GM10266 (cell line): ENCODE results near the gene CH25H.

Source experiments
- DNase-seq: peaks from one replicate; pipeline ENCODE4 v3.0.0; 2012; ENCODE audit errors: extremely low spot score
- TF ChIP-seq, protein P1 (sequence below): IDR thresholded peaks from 2 replicates; pipeline ENCODE4 v1.5.1; 2012; ENCODE audit warnings: mild to moderate bottlenecking, low read depth; ENCODE audit not compliant: control insufficient read depth, insufficient read depth; ENCODE audit errors: missing control alignments

CH25H gene

DNA sequence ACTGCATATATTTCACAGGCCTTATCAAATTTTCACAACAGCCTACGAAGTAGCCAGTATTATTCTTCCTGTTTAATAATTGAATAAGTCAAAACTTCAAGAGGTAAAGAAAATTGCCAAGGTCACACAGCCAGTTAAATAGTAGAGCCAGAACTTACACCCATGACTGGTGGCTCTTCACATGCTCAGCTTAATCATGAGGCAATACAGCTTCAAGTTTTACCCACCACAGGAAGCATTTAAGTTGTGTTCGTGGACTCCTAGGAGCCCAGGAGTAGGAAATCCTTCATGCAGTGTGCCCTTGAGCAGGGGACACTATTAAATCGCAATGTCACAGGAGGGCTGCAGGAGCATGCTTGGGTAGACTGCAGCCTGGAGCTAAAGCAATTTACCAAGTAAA, 33.4 kb upstream of the CH25H start:
- DNase-seq, result no peak
- TF ChIP-seq, protein P1, sequence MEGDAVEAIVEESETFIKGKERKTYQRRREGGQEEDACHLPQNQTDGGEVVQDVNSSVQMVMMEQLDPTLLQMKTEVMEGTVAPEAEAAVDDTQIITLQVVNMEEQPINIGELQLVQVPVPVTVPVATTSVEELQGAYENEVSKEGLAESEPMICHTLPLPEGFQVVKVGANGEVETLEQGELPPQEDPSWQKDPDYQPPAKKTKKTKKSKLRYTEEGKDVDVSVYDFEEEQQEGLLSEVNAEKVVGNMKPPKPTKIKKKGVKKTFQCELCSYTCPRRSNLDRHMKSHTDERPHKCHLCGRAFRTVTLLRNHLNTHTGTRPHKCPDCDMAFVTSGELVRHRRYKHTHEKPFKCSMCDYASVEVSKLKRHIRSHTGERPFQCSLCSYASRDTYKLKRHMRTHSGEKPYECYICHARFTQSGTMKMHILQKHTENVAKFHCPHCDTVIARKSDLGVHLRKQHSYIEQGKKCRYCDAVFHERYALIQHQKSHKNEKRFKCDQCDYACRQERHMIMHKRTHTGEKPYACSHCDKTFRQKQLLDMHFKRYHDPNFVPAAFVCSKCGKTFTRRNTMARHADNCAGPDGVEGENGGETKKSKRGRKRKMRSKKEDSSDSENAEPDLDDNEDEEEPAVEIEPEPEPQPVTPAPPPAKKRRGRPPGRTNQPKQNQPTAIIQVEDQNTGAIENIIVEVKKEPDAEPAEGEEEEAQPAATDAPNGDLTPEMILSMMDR, result no peak

DNA sequence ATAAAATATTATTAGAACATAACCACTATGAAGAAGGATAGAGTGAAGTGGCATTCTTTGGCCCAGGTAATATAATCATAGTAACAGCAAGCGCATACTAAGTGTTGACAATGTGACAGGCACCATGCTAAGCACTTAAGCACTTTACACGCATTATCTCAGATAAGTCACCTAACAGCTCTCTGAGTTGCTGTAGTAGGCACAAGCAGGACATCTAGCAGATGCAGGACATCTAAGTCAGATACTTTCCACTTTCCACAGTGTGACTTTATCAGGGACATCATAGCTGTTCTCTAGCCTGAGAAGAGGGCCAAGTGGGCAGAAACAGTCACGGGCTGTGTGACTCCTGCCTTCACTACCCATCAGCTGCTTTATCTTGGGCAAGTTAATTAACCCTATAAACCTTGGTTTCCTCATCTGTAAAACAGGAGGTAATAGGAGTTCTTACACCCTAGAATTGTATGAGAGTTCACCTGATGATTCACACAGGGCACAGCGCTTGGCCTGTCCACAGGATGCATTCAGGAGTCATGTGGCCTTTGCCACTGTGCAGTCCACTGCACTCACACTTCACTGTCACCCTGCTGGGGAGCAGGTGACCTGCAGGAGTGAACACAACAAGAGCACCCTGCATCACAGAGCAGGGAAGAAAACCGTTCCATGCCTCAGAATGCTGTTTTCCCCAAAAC, 32.0 kb upstream of the CH25H start:
- TF ChIP-seq, protein P1, result no peak
- DNase-seq, result no peak

DNA sequence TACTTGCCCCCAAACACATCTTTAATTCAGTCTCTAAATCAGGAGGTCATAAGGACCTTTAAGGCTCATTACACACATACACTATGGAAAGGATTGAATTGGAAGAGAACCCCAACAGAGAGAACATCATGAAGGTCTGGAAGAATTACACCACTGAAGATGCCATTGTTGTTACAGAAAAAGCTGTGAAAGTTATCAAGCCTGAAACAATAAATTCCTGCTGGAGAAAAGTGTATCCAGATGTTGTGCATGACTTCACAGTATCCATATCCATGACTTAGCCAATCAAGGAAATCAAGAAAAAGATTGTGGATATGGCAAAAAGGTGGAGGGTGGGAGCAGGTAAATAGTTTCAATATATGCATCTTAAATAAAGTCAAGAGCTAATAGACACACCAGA, 30.7 kb upstream of the CH25H start:
- DNase-seq, result no peak
- TF ChIP-seq, protein P1, result no peak

DNA sequence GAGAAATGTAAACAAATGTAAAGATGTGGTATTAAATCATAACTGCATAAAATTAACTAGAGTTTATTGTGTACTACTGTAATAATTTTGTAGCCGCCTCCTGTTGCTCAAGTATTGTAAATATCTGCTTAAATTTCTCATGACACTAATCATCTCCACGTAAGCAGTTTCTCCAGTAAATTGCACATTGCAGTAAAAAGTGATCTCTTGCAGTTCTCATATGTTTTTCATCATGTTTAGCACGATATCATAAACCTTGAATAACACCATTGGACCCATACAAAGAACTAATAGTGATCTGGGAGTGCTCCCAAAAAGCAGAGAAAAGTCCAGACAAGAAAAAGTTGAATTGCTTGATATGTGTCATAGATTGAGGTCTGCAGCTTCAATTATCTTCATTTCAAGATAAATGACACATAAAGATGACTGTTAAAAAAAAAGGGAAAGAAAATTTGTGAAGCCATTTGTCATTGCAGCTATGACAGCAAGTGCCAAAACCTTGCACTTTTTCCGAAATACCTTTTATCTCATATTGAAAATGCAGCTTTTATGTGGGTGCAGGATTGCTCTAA, 29.2 kb upstream of the CH25H start:
- no peak for DNase-seq
- TF ChIP-seq, protein P1, result no peak

DNA sequence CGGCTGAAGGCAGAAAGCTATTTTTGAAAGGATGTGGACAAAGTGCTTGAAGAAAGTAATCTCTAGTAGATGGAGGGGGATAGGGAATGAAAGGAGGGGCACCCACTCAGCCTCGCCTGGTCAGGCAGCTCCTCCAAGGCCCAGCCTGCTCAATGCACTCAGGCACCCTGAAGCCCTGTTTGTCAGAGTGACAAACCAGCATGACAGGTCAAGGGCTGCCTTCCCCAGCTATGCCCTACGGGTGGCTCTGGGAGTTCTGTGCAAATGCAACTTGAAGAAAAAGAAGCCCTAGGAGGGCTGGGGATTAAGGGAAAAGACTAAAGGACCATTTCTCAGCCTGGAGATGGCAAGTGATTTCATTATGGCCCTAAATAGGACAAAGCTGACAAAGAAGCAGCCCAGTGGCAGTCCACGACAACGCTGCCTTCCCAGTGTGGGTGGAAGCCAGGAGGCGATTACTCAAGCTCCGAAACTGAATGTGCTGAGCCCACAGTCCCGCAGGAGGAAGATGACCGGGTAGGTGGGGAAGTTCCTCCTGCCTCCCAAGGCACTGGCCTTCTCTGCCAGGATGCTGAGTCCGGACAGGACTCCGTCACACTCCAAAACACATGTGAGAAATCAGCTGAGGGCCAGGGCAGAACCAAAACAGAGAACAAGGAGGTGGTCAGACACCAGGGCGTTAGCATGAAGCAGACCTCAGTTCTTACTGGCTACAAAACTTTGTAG, 28.1 kb upstream of the CH25H start:
- no peak for DNase-seq
- TF ChIP-seq, protein P1, result no peak

DNA sequence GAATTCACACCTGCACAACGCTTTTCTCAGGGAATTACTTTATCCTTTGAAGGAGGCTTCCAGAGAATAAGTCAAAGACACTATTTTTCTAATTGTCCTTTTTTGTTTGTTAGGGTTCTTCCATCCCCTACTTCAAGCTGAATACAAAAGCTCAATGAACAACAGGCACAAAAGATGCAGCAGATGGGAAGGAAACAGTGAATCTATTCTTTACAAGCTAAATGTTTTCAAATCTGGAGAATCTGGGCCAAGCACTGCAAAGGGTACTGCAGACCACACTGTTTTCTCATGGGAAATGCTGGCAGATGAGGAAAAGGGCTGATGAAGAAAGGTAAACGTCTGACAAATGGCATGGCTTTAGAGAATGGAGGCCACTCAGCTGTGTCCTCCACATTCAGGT, 25.9 kb upstream of the CH25H start:
- no peak for DNase-seq
- TF ChIP-seq, protein P1, result no peak

DNA sequence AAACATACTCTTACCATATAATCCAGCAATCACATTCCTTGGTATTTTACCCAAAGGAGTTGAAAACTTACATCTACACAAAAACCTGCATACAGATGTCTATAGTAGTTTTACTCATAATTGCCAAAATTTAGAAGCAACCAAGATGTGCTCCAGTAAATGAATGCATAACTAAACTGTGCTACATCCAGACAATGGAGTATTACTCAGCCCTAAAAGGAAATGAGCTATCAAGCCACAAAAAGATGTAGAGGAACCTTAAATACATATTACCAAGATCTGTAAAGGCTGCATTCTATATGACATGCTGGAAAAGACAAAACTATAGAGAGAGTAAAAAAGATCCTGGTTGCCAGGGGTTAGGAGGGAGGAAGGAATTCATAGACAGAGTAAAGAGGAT, 21.8 kb upstream of the CH25H start:
- TF ChIP-seq, protein P1, result no peak
- no peak for DNase-seq
